Esophagus muscularis mucosa (tissue), 4 donors: ENCODE measurements around the gene NTRK3.

ENCODE experiments used
- CTCF ChIP-seq, 3 experiments: fragments of 200-600 bp in 2 of 3; fragments of 450-650 bp in 1 of 3; sonication (generic) in 2 of 3; IDR thresholded peaks; one replicate each; pipeline ENCODE4 v1.5.1; 2017 to 2019; ENCODE audit warnings: antibody characterized with exemption in 3 of 3, mild to moderate bottlenecking in 2 of 3, moderate library complexity in 1 of 3
- EP300 ChIP-seq: sonication (generic); formaldehyde crosslinking; IDR thresholded peaks from one replicate; pipeline ENCODE4 v1.6.1; 2017; ENCODE audit warnings: antibody characterized with exemption
- POLR2A ChIP-seq: fragments of 450-650 bp; IDR thresholded peaks from one replicate; pipeline ENCODE4 v1.6.1; 2017; ENCODE audit warnings: antibody characterized with exemption, moderate library complexity, mild to moderate bottlenecking, low read depth

GRCh38 chr15:88255484-88256278 is 858 bp downstream of the NTRK3 start:
- TF ChIP-seq CTCF (IDR thresholded peaks at IDR 0.05) = no peak
- no peak for TF ChIP-seq POLR2A
- TF ChIP-seq EP300 = no peak
